ENCODE measurements around the gene WWOX.

The WWOX gene

DNA sequence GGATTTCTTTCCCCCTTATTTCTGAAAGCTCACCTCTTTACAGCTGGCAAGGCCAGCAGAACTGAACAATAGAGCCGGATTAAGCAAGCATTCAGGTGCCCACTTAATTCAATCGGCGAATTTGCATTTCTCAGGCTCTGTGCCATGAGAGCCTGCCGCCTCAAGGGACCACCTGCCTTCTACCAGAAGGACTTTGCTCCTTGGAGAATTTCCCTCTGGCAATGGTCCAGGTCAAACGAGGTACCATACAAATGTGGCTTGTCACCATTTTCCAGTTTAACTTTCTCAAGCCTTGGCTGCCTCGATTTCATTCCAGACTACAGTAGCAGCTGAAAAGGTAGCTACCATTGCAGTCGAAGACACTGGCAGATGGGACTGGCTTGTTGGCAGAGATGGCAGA, 967.1 kb downstream of the WWOX start:
- no peak for ATAC-seq
- no peak for TF ChIP-seq POU6F1 (CRISPR knock-in tag; IDR thresholded peaks at IDR 0.05; ENCODE audit: borderline replicate concordance, low read depth)

GRCh38 chr16:79067600-79067999, 968.1 kb downstream of the WWOX start:
- no peak for ATAC-seq
- no peak for TF ChIP-seq BACH2 (CRISPR knock-in tag; IDR thresholded peaks at IDR 0.05; ENCODE audit: borderline replicate concordance)
- TF ChIP-seq, protein P1, sequence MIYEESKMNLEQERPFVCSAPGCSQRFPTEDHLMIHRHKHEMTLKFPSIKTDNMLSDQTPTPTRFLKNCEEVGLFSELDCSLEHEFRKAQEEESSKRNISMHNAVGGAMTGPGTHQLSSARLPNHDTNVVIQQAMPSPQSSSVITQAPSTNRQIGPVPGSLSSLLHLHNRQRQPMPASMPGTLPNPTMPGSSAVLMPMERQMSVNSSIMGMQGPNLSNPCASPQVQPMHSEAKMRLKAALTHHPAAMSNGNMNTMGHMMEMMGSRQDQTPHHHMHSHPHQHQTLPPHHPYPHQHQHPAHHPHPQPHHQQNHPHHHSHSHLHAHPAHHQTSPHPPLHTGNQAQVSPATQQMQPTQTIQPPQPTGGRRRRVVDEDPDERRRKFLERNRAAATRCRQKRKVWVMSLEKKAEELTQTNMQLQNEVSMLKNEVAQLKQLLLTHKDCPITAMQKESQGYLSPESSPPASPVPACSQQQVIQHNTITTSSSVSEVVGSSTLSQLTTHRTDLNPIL (CRISPR knock-in tag; IDR thresholded peaks at IDR 0.05; ENCODE audit: low read depth), result no peak
- TF ChIP-seq PPARA (CRISPR knock-in tag; IDR thresholded peaks at IDR 0.05; ENCODE audit: borderline replicate concordance), result no peak

- TF ChIP-seq PATZ1 (CRISPR knock-in tag; IDR thresholded peaks at IDR 0.05; ENCODE audit: borderline replicate concordance) (no peak), ISL1 (CRISPR knock-in tag; IDR thresholded peaks at IDR 0.05) (no peak), OSR1 (CRISPR knock-in tag; IDR thresholded peaks at IDR 0.05) (no peak), ZNF8 (CRISPR knock-in tag; IDR thresholded peaks at IDR 0.05) (no peak), CSRNP3 (CRISPR knock-in tag; IDR thresholded peaks at IDR 0.05) (no peak), TCF4 (CRISPR knock-in tag; IDR thresholded peaks at IDR 0.05; ENCODE audit: borderline replicate concordance) (no peak), POU6F1 (CRISPR knock-in tag; IDR thresholded peaks at IDR 0.05; ENCODE audit: borderline replicate concordance, low read depth) (no peak), SNAI2 (CRISPR knock-in tag; IDR thresholded peaks at IDR 0.05) (no peak), BACH2 (CRISPR knock-in tag; IDR thresholded peaks at IDR 0.05; ENCODE audit: borderline replicate concordance) (no peak), TSHZ2 (CRISPR knock-in tag; IDR thresholded peaks at IDR 0.05) (no peak), ARNTL (CRISPR knock-in tag; IDR thresholded peaks at IDR 0.05; ENCODE audit: borderline replicate concordance, low read depth) (no peak), ZNF70 (CRISPR knock-in tag; IDR thresholded peaks at IDR 0.05) (no peak), RARB (CRISPR knock-in tag; IDR thresholded peaks at IDR 0.05) (no peak), CSDC2 (CRISPR knock-in tag; IDR thresholded peaks at IDR 0.05) (no peak), GLIS3 (CRISPR knock-in tag; IDR thresholded peaks at IDR 0.05) (no peak)
- no peak for ATAC-seq
Measured at GRCh38 chr16:79069121-79069520, 969.7 kb downstream of the WWOX start.

DNA sequence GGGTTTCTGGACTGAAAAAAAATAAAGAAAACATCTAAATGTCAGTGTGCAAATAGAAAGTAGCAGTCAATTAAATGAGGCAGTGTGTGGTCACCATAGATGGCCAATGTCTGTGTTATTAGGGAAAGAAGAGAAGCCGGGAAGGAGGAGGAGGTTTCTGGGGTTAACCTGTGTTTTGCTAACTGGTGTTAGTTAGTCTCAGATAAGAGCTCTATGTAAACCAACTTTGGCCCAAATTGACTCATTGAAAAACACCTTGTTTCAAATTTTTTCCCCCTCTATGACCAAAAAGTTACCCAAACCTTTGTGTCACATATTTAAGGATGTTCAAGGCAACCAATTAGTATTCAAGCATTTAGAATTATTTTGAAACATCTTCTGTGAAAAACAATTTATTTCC, 970.2 kb downstream of the WWOX start:
- no peak for ATAC-seq
- TF ChIP-seq TSHZ2 (CRISPR knock-in tag; IDR thresholded peaks at IDR 0.05) (no peak), ZC3H10 (CRISPR knock-in tag; IDR thresholded peaks at IDR 0.05) (no peak), ZFP30 (CRISPR knock-in tag; IDR thresholded peaks at IDR 0.05) (no peak), TCF4 (CRISPR knock-in tag; IDR thresholded peaks at IDR 0.05; ENCODE audit: borderline replicate concordance) (no peak), ISL1 (CRISPR knock-in tag; IDR thresholded peaks at IDR 0.05) (no peak), ZFP3 (CRISPR knock-in tag; IDR thresholded peaks at IDR 0.05) (no peak)
- TF ChIP-seq, protein P1 (CRISPR knock-in tag; IDR thresholded peaks at IDR 0.05; ENCODE audit: low read depth), result no peak

Data from SK-N-SH treated with all-trans-retinoic acid at 6 μM for 48 hours (cell line).